ENCODE results near the gene ZNF71. TPM values are rescaled to one million over a fixed set of nuclear protein-coding genes. Genes with fewer than 3 reads are reported as not detected.

ZNF71 gene
- total RNA-seq = 1 to 10 TPM; 5.6 to 7.8 TPM
- long read RNA-seq, full-length matches to known transcripts = 11 of 19 reads
- long read RNA-seq, partial matches to known transcripts = 0 of 19 reads
- long read RNA-seq, other reads (novel, unspliced or antisense) = 8 of 19 reads

DNA sequence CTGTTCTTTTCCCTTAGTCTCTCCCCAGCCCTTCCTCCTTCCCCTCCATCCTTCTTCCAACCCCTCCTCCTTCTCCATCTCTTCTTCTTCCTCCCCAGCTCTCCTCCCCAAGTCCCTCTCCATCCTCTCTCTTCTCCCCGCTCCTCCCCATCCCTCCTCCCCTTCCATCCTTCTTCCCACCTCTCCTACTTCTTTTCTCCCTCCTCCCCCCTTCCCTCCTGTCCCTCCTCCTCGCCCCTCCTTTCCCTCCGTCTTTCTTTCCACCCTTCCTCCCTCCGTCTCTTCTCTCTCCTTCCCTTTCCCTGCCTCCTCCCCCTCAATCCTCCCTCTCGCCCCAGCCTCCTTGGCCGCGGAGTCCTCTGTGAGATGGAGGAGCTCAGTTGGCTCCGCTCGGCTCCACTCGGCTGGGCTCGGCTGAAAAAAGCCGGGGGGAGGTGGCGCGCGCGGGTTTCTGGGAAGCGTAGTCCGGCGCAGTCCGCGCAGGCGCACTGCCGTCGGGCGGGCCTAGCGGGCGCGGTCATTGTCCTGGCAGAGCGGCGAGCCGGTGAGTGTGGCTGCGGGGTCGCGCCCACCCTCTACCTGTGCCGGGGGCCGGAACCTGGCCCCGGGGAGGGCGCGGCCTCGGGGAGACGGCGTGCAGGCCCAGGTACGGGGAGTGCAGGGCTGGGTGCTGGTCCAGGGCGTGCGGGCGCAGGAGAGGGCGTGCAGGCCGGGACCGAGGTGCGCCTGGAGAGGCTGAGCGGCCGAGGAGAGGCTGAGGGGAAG, at the start of gene ZNF71:
Gene ZNF71, plus strand, starts transcription at position 520 of the 765 bp plus-strand sequence. CDS start 6,257 bp downstream, outside the sequence.
- ATAC-seq (peak; percentile 98), DNase-seq (peak; percentile 94)
- intact Hi-C loops (cut with DNase I) = no loop called here

DNA sequence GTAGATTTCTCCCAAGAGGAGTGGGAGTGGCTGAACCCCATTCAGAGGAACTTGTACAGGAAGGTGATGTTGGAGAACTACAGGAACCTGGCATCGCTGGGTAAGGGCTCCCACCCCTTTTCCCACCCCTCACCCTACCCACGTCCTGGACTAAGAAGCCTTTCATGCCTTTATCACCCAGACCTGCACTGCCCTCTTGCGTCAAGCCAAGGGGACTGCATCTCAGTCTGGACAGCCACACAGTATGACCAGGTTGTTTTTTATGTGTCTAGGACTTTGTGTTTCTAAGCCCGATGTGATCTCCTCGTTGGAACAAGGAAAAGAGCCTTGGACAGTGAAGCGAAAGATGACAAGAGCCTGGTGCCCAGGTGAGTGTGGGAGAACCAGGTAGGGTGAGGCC, 47.6 kb upstream of the ZNF71 start:
- ATAC-seq (no peak), DNase-seq (no peak)
- intact Hi-C loops (cut with DNase I) = no loop called here

DNA sequence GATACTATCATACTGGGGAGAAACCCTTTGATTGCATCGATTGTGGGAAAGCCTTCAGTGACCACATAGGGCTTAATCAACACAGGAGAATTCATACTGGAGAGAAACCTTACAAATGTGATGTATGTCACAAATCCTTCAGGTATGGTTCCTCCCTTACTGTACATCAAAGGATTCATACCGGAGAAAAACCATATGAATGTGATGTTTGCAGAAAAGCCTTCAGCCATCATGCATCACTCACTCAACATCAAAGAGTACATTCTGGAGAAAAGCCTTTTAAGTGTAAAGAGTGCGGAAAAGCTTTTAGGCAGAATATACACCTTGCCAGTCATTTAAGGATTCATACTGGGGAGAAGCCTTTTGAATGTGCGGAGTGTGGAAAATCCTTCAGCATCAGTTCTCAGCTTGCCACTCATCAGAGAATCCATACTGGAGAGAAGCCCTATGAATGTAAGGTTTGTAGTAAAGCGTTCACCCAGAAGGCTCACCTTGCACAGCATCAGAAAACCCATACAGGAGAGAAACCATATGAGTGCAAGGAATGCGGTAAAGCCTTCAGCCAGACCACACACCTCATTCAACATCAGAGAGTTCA, 40.7 kb upstream of the ZNF71 start:
- ATAC-seq = no peak
- intact Hi-C loops (cut with DNase I) = no loop called here
- DNase-seq = no peak

DNA sequence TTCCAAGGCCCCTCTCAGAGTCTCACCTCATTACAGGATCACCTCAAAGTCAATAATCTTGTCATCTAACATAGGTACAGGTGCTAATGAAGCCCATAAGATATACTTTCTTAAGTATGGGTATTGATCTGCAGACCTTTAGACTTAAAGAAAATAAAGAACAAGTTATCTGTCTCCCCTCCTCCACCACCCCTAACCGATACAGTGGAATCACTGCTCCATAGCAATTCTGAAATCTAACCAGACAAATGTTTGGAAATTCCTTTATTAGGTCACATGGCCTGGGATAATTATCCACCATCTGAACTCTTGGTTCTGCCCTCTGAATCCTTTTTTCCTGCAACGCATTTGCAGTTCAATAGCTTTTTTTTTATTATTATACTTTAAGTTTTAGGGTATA, 32.3 kb upstream of the ZNF71 start:
- ATAC-seq (no peak), DNase-seq (no peak)
- intact Hi-C loops (cut with DNase I) = no loop called here

DNA sequence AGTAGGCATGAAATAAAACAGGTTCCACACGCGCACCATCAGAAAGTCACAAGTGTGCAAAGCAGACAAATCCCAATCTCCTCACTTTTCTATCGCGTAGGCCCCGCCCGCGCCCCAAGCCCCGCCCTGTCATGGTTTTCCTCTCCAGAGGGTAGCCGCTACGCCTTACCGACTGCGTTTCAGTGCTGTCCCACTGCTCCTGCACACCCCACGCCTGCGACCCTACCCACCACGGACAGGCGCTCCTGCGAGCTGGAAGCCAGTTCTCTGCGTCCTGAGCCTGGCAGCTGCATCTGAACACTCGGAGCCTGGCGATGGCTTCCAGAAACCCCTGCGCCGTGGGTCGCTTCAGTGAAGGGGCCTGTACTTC, 28.2 kb upstream of the ZNF71 start:
- intact Hi-C loops (cut with DNase I) = no loop called here
- peak; percentile 71 for DNase-seq
- ATAC-seq = peak; percentile 68 to 80

DNA sequence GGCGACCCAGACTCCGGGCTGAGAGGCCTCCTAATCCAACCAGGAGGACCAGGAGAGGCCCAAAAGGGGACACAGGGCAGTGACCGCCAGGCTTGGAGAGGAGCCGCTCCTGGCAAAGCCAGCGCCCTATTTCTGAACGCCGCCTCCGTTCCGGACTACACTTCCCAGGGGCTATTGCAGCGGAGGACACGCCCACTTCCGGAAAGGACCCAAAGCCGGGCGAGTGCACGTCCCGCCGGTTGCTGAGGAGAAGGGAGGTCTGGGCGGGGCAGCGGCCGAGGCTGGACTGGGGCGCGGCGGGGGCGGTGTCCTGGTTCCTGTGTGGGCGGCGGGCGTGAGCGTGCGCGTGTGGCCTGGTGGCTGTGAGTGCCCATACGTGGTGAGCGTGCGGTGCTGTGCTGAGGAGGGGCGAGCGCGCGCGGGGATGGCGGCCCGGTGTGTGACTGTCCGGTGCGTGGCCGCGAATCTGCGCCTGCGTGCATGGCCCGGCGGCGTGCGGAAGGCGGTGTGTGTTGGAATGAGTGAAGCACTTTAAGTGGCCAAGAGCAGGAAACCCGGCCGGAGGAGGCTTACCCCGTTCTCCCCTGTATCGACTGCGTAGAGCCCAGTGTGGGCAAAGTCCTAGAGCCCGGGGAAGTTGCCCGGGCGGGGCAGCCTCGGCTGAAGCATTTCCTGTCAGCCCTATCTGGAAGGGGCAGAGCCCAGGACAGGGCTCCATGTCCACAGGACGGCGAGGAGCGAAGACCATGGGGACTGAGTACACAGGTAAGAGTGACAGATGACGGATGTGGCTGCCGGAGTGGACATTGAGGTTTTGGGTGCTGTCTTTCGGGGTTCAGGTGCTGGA, 27.6 kb upstream of the ZNF71 start, which contains the start of gene ZNF470:
Gene ZNF470, plus strand, starts transcription at position 195 of the 847 bp plus-strand sequence. CDS start 2,844 bp downstream, outside the sequence.
- DNase-seq = peak; percentile 97
- intact Hi-C loops (cut with DNase I) = no loop called here
- peak; percentile 100 for ATAC-seq

DNA sequence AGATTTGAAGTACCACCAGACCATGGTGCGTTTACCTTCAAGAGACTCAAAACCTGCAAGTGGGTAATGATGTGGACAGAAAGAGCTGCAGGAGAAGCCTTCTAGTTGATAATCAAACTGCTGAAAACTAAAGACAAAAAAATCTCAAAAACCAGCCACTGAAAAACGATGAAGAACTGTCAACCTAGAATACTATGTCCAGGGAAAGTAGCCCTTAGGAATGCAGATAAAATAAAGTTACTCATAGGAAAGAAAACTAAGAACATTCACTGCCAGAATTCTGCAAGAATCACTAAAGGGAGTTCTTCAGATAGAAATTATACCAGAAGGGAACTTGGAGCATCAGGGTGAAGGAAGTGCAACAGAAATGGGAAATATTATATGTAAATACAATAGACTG, 22.5 kb upstream of the ZNF71 start:
- ATAC-seq (no peak), DNase-seq (no peak)
- intact Hi-C loops (cut with DNase I) = no loop called here

DNA sequence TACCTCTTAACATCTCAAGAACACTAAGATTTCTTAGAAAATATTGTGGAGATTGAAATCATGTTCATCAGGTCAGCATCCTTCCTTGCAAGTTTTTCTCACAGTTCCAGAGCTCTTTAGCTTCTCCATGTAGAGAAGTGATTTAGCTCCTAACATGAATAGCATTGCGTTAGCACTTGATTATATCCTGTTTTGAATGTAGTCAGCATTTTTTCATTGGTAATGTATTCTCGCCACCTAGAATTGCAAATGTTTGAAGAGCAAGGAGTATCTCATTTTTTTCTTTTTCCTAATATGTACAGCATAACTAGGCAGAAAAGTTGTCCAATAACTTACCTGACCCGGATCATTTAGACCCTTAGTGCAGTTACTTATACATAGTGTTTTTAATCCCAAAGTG, 21.2 kb upstream of the ZNF71 start:
- no peak for DNase-seq
- no peak for ATAC-seq
- intact Hi-C loops (cut with DNase I) = no loop called here

DNA sequence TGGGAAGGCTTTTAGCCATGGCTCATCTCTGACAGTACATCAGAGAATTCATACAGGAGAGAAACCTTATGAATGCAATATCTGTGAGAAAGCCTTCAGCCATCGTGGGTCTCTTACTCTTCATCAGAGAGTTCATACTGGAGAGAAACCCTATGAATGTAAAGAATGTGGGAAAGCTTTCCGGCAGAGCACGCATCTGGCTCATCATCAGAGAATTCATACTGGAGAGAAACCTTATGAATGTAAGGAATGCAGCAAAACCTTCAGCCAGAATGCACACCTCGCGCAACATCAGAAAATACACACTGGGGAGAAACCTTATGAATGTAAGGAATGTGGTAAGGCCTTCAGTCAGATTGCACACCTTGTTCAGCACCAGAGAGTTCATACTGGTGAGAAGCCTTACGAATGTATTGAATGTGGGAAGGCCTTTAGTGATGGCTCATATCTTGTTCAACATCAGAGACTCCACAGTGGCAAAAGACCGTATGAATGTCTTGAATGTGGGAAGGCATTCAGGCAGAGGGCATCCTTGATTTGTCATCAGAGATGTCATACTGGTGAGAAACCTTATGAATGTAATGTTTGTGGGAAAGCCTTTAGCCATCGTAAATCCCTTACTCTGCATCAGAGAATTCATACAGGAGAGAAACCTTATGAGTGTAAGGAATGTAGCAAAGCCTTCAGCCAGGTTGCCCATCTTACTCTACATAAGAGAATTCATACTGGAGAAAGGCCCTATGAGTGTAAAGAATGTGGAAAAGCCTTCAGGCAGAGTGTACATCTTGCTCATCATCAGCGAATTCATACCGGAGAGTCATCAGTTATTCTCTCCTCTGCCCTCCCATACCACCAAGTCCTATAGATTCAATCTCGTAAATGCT, 17.1 kb upstream of the ZNF71 start:
- DNase-seq (no peak), ATAC-seq (no peak)
- intact Hi-C loops (cut with DNase I) = no loop called here

DNA sequence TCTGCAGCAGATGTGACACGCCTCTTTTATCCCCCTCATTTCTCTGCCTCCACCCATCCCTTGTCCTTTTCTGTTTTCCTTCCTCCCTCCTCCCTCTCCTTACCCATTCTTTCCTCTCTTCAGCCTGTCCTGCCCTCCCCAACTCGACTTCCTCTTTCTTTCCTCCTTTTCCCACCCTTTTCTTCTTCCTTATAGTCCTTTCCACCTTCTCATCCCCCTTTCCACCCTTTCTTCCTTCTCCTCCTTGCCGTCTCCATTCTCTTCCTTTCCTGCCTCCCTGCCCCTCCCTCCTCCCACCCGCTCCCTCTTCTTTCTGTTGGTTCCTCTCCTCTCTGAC, 688 bp upstream of the ZNF71 start:
- ATAC-seq = no peak

DNA sequence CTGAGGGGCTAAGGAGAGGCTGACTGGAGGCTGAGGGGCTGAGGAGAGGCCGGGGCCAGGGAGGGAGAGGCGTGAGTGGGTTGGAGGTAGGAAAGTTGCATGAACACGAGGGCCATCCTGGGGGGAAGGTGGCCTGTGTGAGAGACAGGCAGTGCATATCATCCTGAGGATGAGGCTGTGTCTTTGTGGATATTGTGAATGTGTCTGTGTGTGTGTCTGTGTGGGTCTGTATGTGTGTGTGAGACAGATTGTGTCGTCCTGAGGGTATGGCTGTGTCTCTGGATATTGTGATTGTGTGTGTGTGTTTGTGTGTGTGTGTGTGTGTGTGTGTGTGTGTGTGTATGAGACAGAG, 422 bp downstream of the ZNF71 start:
- ATAC-seq (no peak), DNase-seq (no peak)
- intact Hi-C loops (cut with DNase I) = no loop called here

More for the DNA sequence above, 688 bp upstream of the ZNF71 start:
- intact Hi-C loops (cut with DNase I) = no loop called here
- no peak for DNase-seq

DNA sequence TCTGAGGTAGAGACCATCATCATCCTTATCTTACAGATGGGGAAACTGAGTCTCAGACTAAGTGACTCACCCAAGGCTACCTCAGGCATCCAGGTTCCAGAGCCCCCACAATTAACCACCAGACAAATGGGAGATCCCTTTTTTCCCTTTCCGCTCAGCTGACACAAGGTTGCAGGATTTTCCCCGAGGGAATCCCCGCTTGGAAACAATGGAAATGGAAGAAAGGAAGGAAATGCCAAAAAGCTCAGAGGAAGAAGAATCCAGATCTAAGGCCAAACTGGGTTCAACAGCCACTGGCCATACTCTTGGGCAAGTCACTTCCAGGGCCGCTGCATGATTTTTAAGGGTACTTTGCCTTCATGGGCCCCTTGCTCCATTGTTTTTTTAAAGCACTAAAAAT, 1.6 kb downstream of the ZNF71 start:
- intact Hi-C loops (cut with DNase I) = no loop called here
- ATAC-seq (no peak), DNase-seq (no peak)

DNA sequence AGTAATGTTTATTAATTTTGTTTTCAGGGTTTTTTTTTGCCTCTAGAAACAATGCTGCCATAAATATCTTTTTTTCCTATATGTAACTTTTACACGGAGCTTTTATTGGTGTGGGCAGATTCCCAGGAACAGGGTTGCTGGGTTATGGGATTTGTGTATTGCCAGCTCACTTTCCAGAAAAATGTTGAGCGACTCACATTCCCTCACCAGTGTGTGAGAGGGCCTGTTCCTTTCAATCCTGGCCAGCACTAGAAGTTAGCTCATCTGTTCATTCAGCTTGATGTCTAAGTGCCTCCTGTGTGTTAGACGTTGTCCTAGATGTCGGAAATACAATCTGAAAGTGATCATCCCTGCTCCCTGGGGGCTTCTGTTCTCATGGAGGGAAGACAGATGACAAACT, 2.6 kb downstream of the ZNF71 start:
- no peak for ATAC-seq
- DNase-seq = no peak
- intact Hi-C loops (cut with DNase I) = no loop called here

DNA sequence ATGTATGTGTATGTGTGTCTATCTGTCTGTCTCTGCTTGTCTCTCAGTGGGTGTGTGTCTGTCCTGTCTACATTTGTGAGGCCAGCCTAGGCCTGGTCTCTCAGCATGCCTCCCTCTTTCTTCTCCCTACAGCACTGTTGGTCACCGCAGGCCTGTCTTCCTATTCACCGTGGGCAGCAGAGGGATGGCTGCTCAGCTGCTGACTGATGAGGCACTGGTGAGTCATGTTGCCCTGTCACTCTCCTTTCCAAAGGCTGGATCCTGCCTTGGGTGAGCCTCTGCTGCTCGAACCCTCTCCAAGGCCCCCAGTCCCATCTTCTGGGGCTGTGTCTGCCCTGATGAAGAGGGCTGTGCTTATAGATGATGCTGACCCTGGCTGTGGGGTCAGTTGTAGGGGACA, 6.3 kb downstream of the ZNF71 start:
- DNase-seq = no peak
- ATAC-seq = no peak
- intact Hi-C loops (cut with DNase I) = no loop called here

DNA sequence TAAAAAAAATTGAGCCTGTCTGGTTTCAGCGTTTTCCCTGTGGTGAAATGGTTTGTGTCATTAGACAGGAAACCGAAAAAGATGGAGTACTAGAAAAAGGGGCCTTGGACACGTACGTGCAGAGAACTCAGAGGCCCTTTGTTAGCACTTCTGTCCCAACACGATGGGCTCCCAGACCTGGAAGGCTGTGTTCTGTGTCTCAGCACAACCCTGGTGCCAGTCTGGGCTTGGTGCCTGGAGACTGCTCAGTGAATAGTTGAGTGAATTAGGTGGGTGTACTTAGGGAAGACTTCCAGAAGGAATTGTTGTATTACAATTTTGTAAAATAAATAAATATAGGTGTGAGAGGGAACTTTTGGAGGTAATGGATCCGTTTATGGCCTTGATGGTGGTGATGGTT, 8.7 kb downstream of the ZNF71 start:
- ATAC-seq (peak in 1 of 2 donors; percentile 79), DNase-seq (no peak)
- intact Hi-C loops (cut with DNase I) = no loop called here

DNA sequence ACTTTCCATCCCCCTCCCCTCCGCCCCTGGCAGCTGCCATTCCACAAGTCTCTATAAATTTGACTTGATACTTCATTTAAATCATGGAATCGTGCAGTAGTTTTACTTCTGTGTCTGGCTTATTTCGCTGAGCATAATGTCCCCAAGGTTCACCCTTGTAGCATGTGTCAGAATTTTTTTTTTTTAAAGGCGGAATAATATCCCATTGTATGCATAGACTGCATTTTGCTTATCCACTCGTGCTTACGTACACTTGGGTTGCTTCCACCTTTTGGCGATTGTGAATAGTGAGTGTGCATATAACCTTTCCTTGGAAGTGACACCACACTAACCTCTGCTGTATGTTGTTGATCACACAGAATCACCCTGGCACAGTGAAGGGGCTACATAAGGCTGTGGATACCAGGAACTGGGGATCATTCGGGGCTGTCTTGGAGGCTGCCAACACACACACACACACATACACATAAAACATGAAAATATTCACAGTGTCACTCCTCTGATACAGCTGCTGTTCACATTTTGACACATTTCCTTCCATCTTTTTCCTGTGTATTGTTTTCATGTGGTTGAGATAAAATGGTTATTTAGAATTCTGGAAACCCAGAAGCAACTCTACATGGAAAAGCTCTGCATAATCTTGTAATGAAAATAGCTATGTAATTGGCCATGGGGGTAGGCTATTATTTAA, 13.3 kb downstream of the ZNF71 start:
- DNase-seq (no peak), ATAC-seq (no peak)
- intact Hi-C loops (cut with DNase I) = no loop called here

DNA sequence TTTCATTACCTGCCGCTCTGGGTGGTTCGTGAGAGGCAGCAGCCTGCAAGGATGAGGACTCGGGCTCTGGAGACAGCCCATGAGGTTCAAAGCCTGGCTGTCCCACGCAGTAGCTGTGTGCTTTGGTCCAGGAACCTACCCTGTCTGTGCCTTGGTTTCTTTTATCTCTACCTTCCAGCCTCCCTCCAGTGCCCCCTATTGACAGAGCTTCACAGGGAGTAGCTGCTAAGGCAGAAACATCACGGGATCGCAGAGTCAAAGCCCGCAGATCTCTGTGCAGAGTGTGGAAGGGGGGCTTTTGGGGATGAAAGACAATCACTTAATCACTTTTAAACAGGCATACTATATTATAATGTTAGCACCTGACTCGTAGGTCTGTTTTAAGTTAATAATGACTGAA, 16.2 kb downstream of the ZNF71 start:
- ATAC-seq (no peak), DNase-seq (no peak)
- intact Hi-C loops (cut with DNase I) = no loop called here

DNA sequence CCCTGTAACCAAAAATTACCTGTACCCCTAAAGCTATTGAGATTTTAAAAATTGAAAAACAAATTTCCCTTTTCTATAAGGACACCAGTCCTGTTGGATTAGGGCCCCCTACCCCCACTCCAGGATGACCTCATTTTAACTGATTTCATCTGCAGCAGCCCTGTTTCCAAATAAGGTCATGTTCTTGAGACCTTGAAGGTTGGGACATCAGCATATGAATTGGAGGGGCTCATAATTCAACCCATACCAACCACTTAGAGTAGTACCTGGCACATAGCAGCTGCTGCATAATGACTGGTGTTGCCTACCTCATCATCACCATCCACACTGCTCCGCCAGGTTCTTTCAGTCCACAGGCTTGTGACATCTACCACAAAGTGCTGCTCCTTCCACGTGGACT, 17.6 kb downstream of the ZNF71 start:
- ATAC-seq (no peak), DNase-seq (no peak)
- intact Hi-C loops (cut with DNase I) = no loop called here

DNA sequence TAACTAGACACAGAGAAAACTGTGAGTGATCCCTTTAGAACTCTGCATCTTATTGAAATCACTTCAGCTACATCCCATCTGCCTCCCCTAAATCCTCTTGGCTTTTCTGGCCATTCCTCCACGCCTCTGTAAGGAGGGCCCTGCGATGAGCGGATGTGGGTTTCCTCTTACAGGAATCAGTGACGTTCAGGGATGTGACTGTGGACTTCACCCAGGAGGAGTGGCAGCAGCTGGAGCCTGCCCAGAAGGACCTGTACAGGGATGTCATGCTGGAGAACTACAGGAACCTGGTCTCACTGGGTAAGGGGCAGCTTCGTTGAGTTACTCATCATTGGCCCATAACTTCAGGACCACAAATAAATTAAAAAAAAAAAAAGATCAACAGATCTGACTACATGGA, 18.5 kb downstream of the ZNF71 start:
- intact Hi-C loops (cut with DNase I) = no loop called here
- no peak for ATAC-seq
- DNase-seq = no peak

Data from left cardiac atrium (tissue), 4 donors.